Osteocyte (in vitro differentiated cells): ENCODE data around the gene DPP10. TPM values are rescaled to one million over a fixed set of nuclear protein-coding genes. Genes with fewer than 3 reads are reported as not detected.

Experiments
- DNase-seq: peaks from one replicate; pipeline ENCODE4 v3.0.0; 2021; ENCODE audit warnings: mixed read lengths; ENCODE audit not compliant: unreplicated experiment; ENCODE audit errors: extremely low spot score
- H3K27ac Mint-ChIP-seq: one replicate; pipeline ENCODE4 v1.8.0; 2021; ENCODE audit warnings: mild to moderate bottlenecking, mixed read lengths; ENCODE audit not compliant: unreplicated experiment
- H3K27me3 Mint-ChIP-seq: one replicate; pipeline ENCODE4 v1.8.0; 2021; ENCODE audit warnings: mixed read lengths; ENCODE audit not compliant: unreplicated experiment
- H3K36me3 Mint-ChIP-seq: one replicate; pipeline ENCODE4 v1.8.0; 2021; ENCODE audit warnings: mixed read lengths; ENCODE audit not compliant: unreplicated experiment
- H3K4me1 Mint-ChIP-seq: one replicate; pipeline ENCODE4 v1.8.0; 2021; ENCODE audit warnings: mixed read lengths; ENCODE audit not compliant: unreplicated experiment
- H3K4me3 Mint-ChIP-seq: one replicate; pipeline ENCODE4 v1.8.0; 2021; ENCODE audit warnings: mild to moderate bottlenecking, moderate library complexity, mixed read lengths; ENCODE audit not compliant: unreplicated experiment
- H3K9me3 Mint-ChIP-seq: one replicate; pipeline ENCODE4 v1.8.0; 2021; ENCODE audit warnings: mixed read lengths; ENCODE audit not compliant: unreplicated experiment
- CTCF ChIP-seq: fragments of 200-600 bp; sonication (generic); IDR thresholded peaks from 2 replicates; pipeline ENCODE4 v1.5.0; 2021; ENCODE audit warnings: antibody characterized with exemption, mild to moderate bottlenecking, moderate library complexity
- total RNA-seq: library from RNA; stranded (reverse); gene quantifications from 2 replicates; pipeline ENCODE4 v1.2.1, GENCODE V29; 2021

DPP10 gene
- total RNA-seq, 1 donor from 2014 or later, result not detected

GRCh38 chr2:115359550-115359949 lies 917.1 kb downstream of the DPP10 start:
- Mint-ChIP-seq H3K27me3 (no peaks in the 10 kb centered on the region), H3K9me3 (peaks cover 67% of the 10 kb centered on the region), H3K4me1 (no peaks in the 10 kb centered on the region), H3K27ac (no peak overlapping the region), H3K4me3 (no peak overlapping the region), H3K36me3 (no peaks in the 10 kb centered on the region)
- DNase-seq, result no peak
- TF ChIP-seq CTCF, result no peak

GRCh38 chr2:115364093-115364492 lies 921.7 kb downstream of the DPP10 start:
- Mint-ChIP-seq H3K4me3 (no peak overlapping the region), H3K9me3 (peaks cover 47% of the 10 kb centered on the region), H3K4me1 (no peaks in the 10 kb centered on the region), H3K36me3 (no peaks in the 10 kb centered on the region), H3K27ac (no peak overlapping the region), H3K27me3 (no peaks in the 10 kb centered on the region)
- DNase-seq, result no peak
- TF ChIP-seq CTCF, result no peak

GRCh38 chr2:115369400-115369799 lies 927.0 kb downstream of the DPP10 start:
- Mint-ChIP-seq H3K4me3 (no peak overlapping the region), H3K9me3 (peaks cover 49% of the 10 kb centered on the region), H3K4me1 (no peaks in the 10 kb centered on the region), H3K27me3 (no peaks in the 10 kb centered on the region), H3K36me3 (no peaks in the 10 kb centered on the region), H3K27ac (no peak overlapping the region)
- no peak for DNase-seq
- no peak for TF ChIP-seq CTCF

GRCh38 chr2:115374981-115375380 lies 932.5 kb downstream of the DPP10 start:
- Mint-ChIP-seq H3K36me3 (no peaks in the 10 kb centered on the region), H3K9me3 (peaks cover 47% of the 10 kb centered on the region), H3K4me3 (no peak overlapping the region), H3K4me1 (no peaks in the 10 kb centered on the region), H3K27ac (no peak overlapping the region), H3K27me3 (no peaks in the 10 kb centered on the region)
- TF ChIP-seq CTCF, result no peak
- DNase-seq, result no peak

- Mint-ChIP-seq H3K9me3 (peaks cover 59% of the 10 kb centered on the region), H3K4me3 (no peak overlapping the region), H3K27ac (no peak overlapping the region), H3K27me3 (no peaks in the 10 kb centered on the region), H3K36me3 (no peaks in the 10 kb centered on the region), H3K4me1 (no peaks in the 10 kb centered on the region)
- no peak for TF ChIP-seq CTCF
- DNase-seq, result no peak
Measured at GRCh38 chr2:115384399-115384798, 942.0 kb downstream of the DPP10 start.
